LNCAP (cell line): ENCODE results near the gene SP3.
A peak's percentile ranks its signal among the peaks of the same experiment; 100 is the strongest.

Source experiments
- CTCF ChIP-seq: fragments of 450-650 bp; IDR thresholded peaks from 2 replicates; pipeline ENCODE4 v1.5.1; 2017; ENCODE audit warnings: mild to moderate bottlenecking

SP3 gene

GRCh38 chr2:173896755-173897154 lies 68.4 kb downstream of the SP3 start:
- TF ChIP-seq CTCF: no peak

- TF ChIP-seq CTCF: no peak
Observed at GRCh38 chr2:173892341-173892740, 72.8 kb downstream of the SP3 start.

GRCh38 chr2:173891315-173892037 lies 73.7 kb downstream of the SP3 start:
- no peak for TF ChIP-seq CTCF

GRCh38 chr2:173886613-173887012 lies 78.6 kb downstream of the SP3 start:
- TF ChIP-seq CTCF: no peak

- peak; percentile 54 for TF ChIP-seq CTCF
Observed at GRCh38 chr2:173884025-173884802, 81.0 kb downstream of the SP3 start.

- TF ChIP-seq CTCF: no peak
Observed at GRCh38 chr2:173881886-173882285, 83.3 kb downstream of the SP3 start.

GRCh38 chr2:173881461-173881860 lies 83.7 kb downstream of the SP3 start:
- no peak for TF ChIP-seq CTCF
